Mucosa of stomach (tissue), 1 donor: ENCODE measurements around the gene CLCNKB.
"Not testable (repeated sequence)": the region's sequence is repeated elsewhere in the genome, so short reads cannot be mapped to it uniquely, and the experiment has no call there.

Experiments used
- H3K27me3 ChIP-seq: one replicate; pipeline ENCODE4 v1.7.0; 2013; ENCODE audit warnings: mild to moderate bottlenecking, low read length; ENCODE audit not compliant: control insufficient read depth, insufficient read depth
- H3K36me3 ChIP-seq: one replicate; pipeline ENCODE4 v1.7.0; 2013; ENCODE audit warnings: low read length; ENCODE audit not compliant: control insufficient read depth, insufficient read depth
- H3K4me1 ChIP-seq: one replicate; pipeline ENCODE4 v1.7.0; 2013; ENCODE audit warnings: mild to moderate bottlenecking, low read length; ENCODE audit not compliant: control insufficient read depth, insufficient read depth
- H3K4me3 ChIP-seq: one replicate; pipeline ENCODE4 v1.7.0; 2013; ENCODE audit warnings: low read length
- H3K9ac ChIP-seq: one replicate; pipeline ENCODE4 v1.7.0; 2013; ENCODE audit warnings: mild to moderate bottlenecking, low read length, moderate library complexity
- H3K9me3 ChIP-seq: one replicate; pipeline ENCODE4 v1.7.0; 2013; ENCODE audit warnings: mild to moderate bottlenecking, low read length, moderate library complexity; ENCODE audit not compliant: control insufficient read depth
- donor health status: Pancreatic carcinoma.

The CLCNKB gene

GRCh38 chr1:16043521-16043920 lies at the start of gene CLCNKB:
Gene CLCNKB, plus strand, starts transcription at chr1:16043782. Its CDS starts 711 bp downstream, at chr1:16044493.
- H3K9ac ChIP-seq, result no peak within 1 kb of the TSS
- H3K9me3 ChIP-seq, result no peaks in the 10 kb centered on the region
- H3K4me3 ChIP-seq, result no peak within 1 kb of the TSS
- H3K27me3 ChIP-seq, result peaks cover 3% of the 10 kb centered on the region
- H3K4me1 ChIP-seq, result peaks cover under 1% of the 10 kb centered on the region
- H3K36me3 ChIP-seq, result no peaks in the 10 kb centered on the region

- H3K9me3 ChIP-seq, result no peaks in the 10 kb centered on the region
- no peaks in the 10 kb centered on the region for H3K4me1 ChIP-seq
- no peak overlapping the region for H3K4me3 ChIP-seq
- no peaks in the 10 kb centered on the region for H3K36me3 ChIP-seq
- H3K27me3 ChIP-seq, result peaks cover 2% of the 10 kb centered on the region
- no peak overlapping the region for H3K9ac ChIP-seq
These were observed 49.5 kb upstream of the CLCNKB start for GRCh38 chr1:15994081-15994480.

GRCh38 chr1:15994590-15995351 lies 48.8 kb upstream of the CLCNKB start:
- Histone ChIP-seq H3K9ac (no peak overlapping the region), H3K9me3 (no peaks in the 10 kb centered on the region), H3K36me3 (no peaks in the 10 kb centered on the region), H3K4me3 (no peak overlapping the region), H3K4me1 (no peaks in the 10 kb centered on the region), H3K27me3 (peaks cover 2% of the 10 kb centered on the region)

- H3K27me3 ChIP-seq, result no peaks in the 10 kb centered on the region
- no peak overlapping the region for H3K4me3 ChIP-seq
- H3K9me3 ChIP-seq, result no peaks in the 10 kb centered on the region
- H3K36me3 ChIP-seq, result no peaks in the 10 kb centered on the region
- no peak overlapping the region for H3K9ac ChIP-seq
- H3K4me1 ChIP-seq, result no peaks in the 10 kb centered on the region
These were observed 46.5 kb upstream of the CLCNKB start for GRCh38 chr1:15997076-15997585.

- H3K4me1 ChIP-seq, result no peaks in the 10 kb centered on the region
- no peaks in the 10 kb centered on the region for H3K36me3 ChIP-seq
- no peaks in the 10 kb centered on the region for H3K27me3 ChIP-seq
- no peak overlapping the region for H3K4me3 ChIP-seq
- H3K9ac ChIP-seq, result no peak overlapping the region
- no peaks in the 10 kb centered on the region for H3K9me3 ChIP-seq
These were observed 45.8 kb upstream of the CLCNKB start for GRCh38 chr1:15997637-15998280.

- no peak overlapping the region for H3K4me3 ChIP-seq
- no peaks in the 10 kb centered on the region for H3K4me1 ChIP-seq
- H3K9me3 ChIP-seq, result no peaks in the 10 kb centered on the region
- no peaks in the 10 kb centered on the region for H3K27me3 ChIP-seq
- H3K36me3 ChIP-seq, result no peaks in the 10 kb centered on the region
- no peak overlapping the region for H3K9ac ChIP-seq
These were observed 44.7 kb upstream of the CLCNKB start for GRCh38 chr1:15998929-15999328.

- H3K4me1 ChIP-seq, H3K4me3 ChIP-seq, H3K36me3 ChIP-seq, H3K27me3 ChIP-seq, H3K9me3 ChIP-seq, H3K9ac ChIP-seq: not testable (repeated sequence)
These were observed 42.3 kb upstream of the CLCNKB start for GRCh38 chr1:16001274-16001673.

- Histone ChIP-seq H3K9me3 (no peaks in the 10 kb centered on the region), H3K36me3 (no peaks in the 10 kb centered on the region), H3K4me3 (no peak overlapping the region), H3K9ac (no peak overlapping the region), H3K4me1 (no peaks in the 10 kb centered on the region), H3K27me3 (no peaks in the 10 kb centered on the region)
These were observed 38.0 kb upstream of the CLCNKB start for GRCh38 chr1:16005597-16005996.

- Histone ChIP-seq H3K27me3 (no peaks in the 10 kb centered on the region), H3K4me3 (no peak overlapping the region), H3K4me1 (no peaks in the 10 kb centered on the region), H3K36me3 (no peaks in the 10 kb centered on the region), H3K9ac (no peak overlapping the region), H3K9me3 (no peaks in the 10 kb centered on the region)
These were observed 37.6 kb upstream of the CLCNKB start for GRCh38 chr1:16006010-16006409.

- H3K9ac ChIP-seq, result no peak overlapping the region
- H3K36me3 ChIP-seq, result no peaks in the 10 kb centered on the region
- no peaks in the 10 kb centered on the region for H3K4me1 ChIP-seq
- H3K27me3 ChIP-seq, result no peaks in the 10 kb centered on the region
- no peak overlapping the region for H3K4me3 ChIP-seq
- H3K9me3 ChIP-seq, result no peaks in the 10 kb centered on the region
These were observed 36.8 kb upstream of the CLCNKB start for GRCh38 chr1:16006552-16007485.

GRCh38 chr1:16007671-16008341 lies 35.8 kb upstream of the CLCNKB start:
- H3K9ac ChIP-seq, result no peak overlapping the region
- no peaks in the 10 kb centered on the region for H3K36me3 ChIP-seq
- no peak overlapping the region for H3K4me3 ChIP-seq
- peaks cover 6% of the 10 kb centered on the region for H3K4me1 ChIP-seq
- H3K27me3 ChIP-seq, result peaks cover 5% of the 10 kb centered on the region
- H3K9me3 ChIP-seq, result no peaks in the 10 kb centered on the region
